Omental fat pad (tissue), 4 donors: ENCODE data around the gene STARD3. TPM values are rescaled to one million over a fixed set of nuclear protein-coding genes. Genes with fewer than 3 reads are reported as not detected.

Experiments
- ATAC-seq: fragments of 150-250 bp; one replicate; pipeline ENCODE4 v1.9.1; 2016; ENCODE audit warnings: mild to moderate bottlenecking, moderate library complexity; ENCODE audit not compliant: low FRiP score
- DNase-seq: peaks from one replicate; pipeline ENCODE4 v3.0.0-alpha.2; 2019; ENCODE audit warnings: low spot score
- CTCF ChIP-seq, 3 donors: fragments of 450-650 bp; IDR thresholded peaks; one replicate each; pipeline ENCODE4 v1.5.1; 2016 to 2017; ENCODE audit warnings: antibody characterized with exemption in 3 of 3, mild to moderate bottlenecking in 3 of 3, moderate library complexity in 2 of 3
- total RNA-seq, 4 donors: library from RNA; depleted of rRNA; stranded (reverse); fragments of >200 nt; gene quantifications; one replicate each; pipeline ENCODE4 v1.1.0, GENCODE V29; 2016

Gene STARD3
- total RNA-seq, 4 donors from 2014 or later = 24.9 to 75.5 (median 36.5) TPM

DNA sequence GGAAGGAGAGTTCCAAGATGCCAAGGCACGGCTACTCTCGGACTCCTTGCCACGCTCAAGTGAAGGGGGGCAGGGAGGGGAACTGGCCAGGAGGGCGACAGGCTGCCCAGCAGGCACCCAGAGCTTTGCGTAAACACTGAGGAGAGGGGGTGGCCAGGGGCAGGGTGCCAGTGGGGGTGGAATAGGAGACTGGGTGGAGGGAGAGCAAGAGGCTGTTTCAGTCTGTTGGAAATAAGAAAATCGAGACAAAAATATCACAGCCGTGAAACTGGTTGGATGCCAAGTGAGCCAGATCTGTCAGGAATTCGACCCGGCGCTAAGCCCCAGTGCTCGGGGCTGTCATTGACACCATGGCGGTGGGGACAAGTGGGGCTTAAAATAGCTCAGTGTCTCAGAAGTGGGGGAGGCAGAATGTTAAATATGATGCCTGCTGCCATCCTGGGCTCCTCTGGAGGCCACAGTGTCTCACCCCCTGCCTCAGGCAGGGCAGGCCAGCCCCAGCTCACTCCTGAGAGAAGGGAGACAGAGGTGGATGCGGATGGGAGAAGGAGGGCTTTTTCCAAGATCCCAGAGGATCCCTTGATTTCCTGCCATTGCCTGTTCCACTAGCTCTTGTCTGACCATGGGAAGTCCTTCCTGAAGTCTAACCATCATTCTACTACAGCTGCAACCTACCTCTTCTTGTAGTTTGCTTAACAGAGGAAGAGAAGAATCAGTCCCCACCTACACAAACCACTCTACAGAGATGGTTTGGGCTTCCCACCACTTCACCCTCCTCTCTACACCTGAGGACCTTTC is 40.8 kb downstream of the STARD3 start:
- no peak for DNase-seq
- TF ChIP-seq CTCF (IDR thresholded peaks at IDR 0.05) = no peak
- ATAC-seq = no peak

GRCh38 chr17:39678340-39679116 is 41.6 kb downstream of the STARD3 start:
- no peak for TF ChIP-seq CTCF (IDR thresholded peaks at IDR 0.05)
- no peak for DNase-seq
- no peak for ATAC-seq

DNA sequence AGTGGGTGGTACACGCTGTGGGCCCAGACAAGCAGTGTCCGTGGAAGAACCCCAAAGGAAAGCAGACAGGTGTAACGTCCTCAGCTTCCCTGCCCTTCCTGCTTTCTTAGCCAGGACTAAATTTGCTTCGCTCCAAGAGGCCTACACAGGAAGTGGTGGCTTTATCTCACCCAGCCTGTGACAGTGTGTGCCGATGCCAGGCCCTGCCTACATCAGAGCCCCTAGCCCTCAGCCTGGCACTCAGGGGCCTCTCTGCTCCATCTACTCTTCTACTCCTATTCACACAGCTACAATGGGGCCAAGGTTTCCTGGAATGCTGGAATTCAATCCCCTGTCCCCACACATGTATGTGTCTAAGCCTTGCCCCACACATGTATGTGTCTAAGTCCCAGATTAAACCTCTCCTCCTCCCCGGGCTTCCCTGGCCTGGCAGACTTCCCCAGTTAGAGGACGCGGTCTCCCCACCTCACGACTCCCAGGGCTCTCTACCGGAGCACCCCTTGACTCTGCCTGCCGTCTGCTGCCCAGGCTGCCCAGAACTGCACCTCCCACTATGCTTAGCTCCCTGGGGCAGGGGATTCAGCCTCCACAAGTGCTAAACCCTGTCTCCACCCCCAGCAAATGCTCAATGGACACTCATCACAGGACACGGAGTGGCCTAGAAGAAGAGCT is 42.7 kb downstream of the STARD3 start:
- no peak for TF ChIP-seq CTCF (IDR thresholded peaks at IDR 0.05)
- no peak for ATAC-seq
- no peak for DNase-seq

- TF ChIP-seq CTCF (IDR thresholded peaks at IDR 0.05) = no peak
- ATAC-seq (no peak), DNase-seq (no peak)
Observed at GRCh38 chr17:39683295-39683939, 46.5 kb downstream of the STARD3 start.

- DNase-seq = no peak
- TF ChIP-seq CTCF (IDR thresholded peaks at IDR 0.05) = no peak
Observed at GRCh38 chr17:39684369-39685192, 47.6 kb downstream of the STARD3 start.

DNA sequence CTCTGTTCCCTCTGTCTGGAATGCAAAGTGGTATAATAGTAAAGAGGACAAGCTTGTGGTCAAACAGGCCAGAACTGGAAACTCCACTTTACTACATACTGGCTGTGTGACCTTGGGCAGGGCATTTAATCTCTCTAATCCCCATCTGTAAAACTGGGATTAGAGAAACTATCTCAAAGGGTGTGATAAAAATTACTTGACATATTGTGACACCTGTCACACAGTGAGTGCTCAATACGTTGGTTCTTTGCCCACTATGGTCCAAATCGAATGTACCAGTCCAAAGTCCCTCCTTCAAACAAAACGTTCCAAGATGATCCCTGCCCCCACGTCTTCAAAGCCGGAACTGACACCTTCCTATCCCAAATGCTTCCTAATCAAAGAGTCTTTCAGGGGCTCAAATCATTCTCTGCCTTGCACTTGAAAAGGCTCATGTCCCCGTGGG is 50.2 kb downstream of the STARD3 start:
- TF ChIP-seq CTCF (IDR thresholded peaks at IDR 0.05) = no peak
- no peak for ATAC-seq
- DNase-seq = no peak

More at GRCh38 chr17:39684369-39685192, 47.6 kb downstream of the STARD3 start:
- ATAC-seq = no peak
